OCI-LY7 (cell line): ENCODE data around the gene HECW1.

Source experiments
- EZH2phosphoT487 ChIP-seq: fragments of 200-600 bp; sonication (generic); IDR thresholded peaks from 2 replicates; pipeline ENCODE4 v1.6.1; 2018; ENCODE audit warnings: low read depth, borderline replicate concordance, mild to moderate bottlenecking, mixed run types, antibody characterized with exemption, low read length, moderate library complexity, mixed read lengths
- TF ChIP-seq, protein P1 (sequence below): fragments of 200-600 bp; sonication (generic); conservative IDR thresholded peaks from 2 replicates; pipeline ENCODE4 v1.5.1; 2014; ENCODE audit warnings: mild to moderate bottlenecking, antibody characterized with exemption, low read length, moderate library complexity, mixed read lengths

DNA sequence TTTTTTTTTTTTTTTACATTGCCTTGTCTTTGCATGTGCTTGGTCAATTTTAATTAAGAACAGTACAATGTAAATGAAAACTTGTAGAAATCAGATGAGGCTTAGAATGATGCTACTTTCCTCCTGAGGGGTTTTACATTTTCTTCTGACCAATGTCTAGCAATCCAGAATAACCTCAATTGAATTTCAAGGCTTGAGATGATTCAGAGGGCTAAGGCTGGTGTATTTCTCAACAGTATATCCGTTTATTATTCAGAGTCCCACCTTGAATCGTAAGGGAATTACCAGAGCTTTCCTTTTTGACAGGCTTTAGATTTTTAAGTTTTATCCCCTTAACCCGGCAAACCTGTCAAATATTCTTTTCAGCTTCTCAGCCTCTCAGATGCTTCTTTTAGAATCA lies 239.2 kb downstream of the HECW1 start:
- no peak for TF ChIP-seq EZH2phosphoT487
- TF ChIP-seq, protein P1, sequence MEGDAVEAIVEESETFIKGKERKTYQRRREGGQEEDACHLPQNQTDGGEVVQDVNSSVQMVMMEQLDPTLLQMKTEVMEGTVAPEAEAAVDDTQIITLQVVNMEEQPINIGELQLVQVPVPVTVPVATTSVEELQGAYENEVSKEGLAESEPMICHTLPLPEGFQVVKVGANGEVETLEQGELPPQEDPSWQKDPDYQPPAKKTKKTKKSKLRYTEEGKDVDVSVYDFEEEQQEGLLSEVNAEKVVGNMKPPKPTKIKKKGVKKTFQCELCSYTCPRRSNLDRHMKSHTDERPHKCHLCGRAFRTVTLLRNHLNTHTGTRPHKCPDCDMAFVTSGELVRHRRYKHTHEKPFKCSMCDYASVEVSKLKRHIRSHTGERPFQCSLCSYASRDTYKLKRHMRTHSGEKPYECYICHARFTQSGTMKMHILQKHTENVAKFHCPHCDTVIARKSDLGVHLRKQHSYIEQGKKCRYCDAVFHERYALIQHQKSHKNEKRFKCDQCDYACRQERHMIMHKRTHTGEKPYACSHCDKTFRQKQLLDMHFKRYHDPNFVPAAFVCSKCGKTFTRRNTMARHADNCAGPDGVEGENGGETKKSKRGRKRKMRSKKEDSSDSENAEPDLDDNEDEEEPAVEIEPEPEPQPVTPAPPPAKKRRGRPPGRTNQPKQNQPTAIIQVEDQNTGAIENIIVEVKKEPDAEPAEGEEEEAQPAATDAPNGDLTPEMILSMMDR = no peak
